ENCODE results near the gene GLE1.

GLE1 gene

GRCh38 chr9:128495296-128495695, 9.2 kb upstream of the GLE1 start:
- H3K36me3 ChIP-seq (ENCODE audit: control insufficient read depth in 1 of 2, insufficient read depth in 2 of 2, low read depth in 1 of 2, low read length in 2 of 2), result peaks cover 55 to 74% of the 10 kb centered on the region in 2 experiments
- H2BK15ac ChIP-seq (ENCODE audit: low read depth, poor library complexity, severe bottlenecking), result no peak overlapping the region
- no peak overlapping the region for H2AFZ ChIP-seq (ENCODE audit: low read depth, low read length)
- WGBS, result 97% methylated on average over 1 of the region's 1 CpG
- no peak overlapping the region for H3K18ac ChIP-seq (ENCODE audit: low read depth in 1 of 2, low read length in 2 of 2)
- peaks cover 2% of the 10 kb centered on the region for H3K79me1 ChIP-seq (replicated peaks; ENCODE audit: low read length, poor library complexity, severe bottlenecking)
- no peaks in the 10 kb centered on the region for H3K9me3 ChIP-seq (ENCODE audit: control insufficient read depth, low read length)
- H3K9ac ChIP-seq (ENCODE audit: low read length), result no peak overlapping the region
- no peak overlapping the region for H3K14ac ChIP-seq (ENCODE audit: low read length in 2 of 2)
- peaks cover 8% of the 10 kb centered on the region for H3K4me1 ChIP-seq (ENCODE audit: control insufficient read depth, insufficient read depth, low read depth, low read length)
- H2BK5ac ChIP-seq (ENCODE audit: low read depth, low read length, poor library complexity, severe bottlenecking), result no peak overlapping the region
- DNase-seq, result no peak
- H3K23ac ChIP-seq (ENCODE audit: low read length in 2 of 2), result no peak overlapping the region
- H2BK120ac ChIP-seq (ENCODE audit: low read depth, low read length), result no peak overlapping the region
- H2BK12ac ChIP-seq (ENCODE audit: low read length in 2 of 2), result no peak overlapping the region
- H4K91ac ChIP-seq (ENCODE audit: low read length), result no peak overlapping the region
- no peak overlapping the region for H3K4ac ChIP-seq (ENCODE audit: low read depth in 1 of 2, low read length in 2 of 2)
- H4K8ac ChIP-seq (ENCODE audit: low read length), result no peak overlapping the region
- H3K4me2 ChIP-seq (ENCODE audit: low read length, poor library complexity, severe bottlenecking), result no peak overlapping the region
- no peak overlapping the region for H2AK5ac ChIP-seq (ENCODE audit: low read length, severe bottlenecking)
- no peak overlapping the region for H3K27ac ChIP-seq (ENCODE audit: low read length, poor library complexity, severe bottlenecking)
- H3K27me3 ChIP-seq (ENCODE audit: control insufficient read depth in 1 of 2, insufficient read depth in 1 of 2, low read length in 2 of 2), result no peaks in the 10 kb centered on the region
- no peak overlapping the region for H3K4me3 ChIP-seq (ENCODE audit: insufficient read depth in 1 of 2, low read depth in 1 of 2, low read length in 2 of 2)

GRCh38 chr9:128495804-128496417, 8.6 kb upstream of the GLE1 start:
- no peak overlapping the region for H4K91ac ChIP-seq (ENCODE audit: low read length)
- H3K9me3 ChIP-seq (ENCODE audit: control insufficient read depth, low read length), result no peaks in the 10 kb centered on the region
- 85% methylated on average over 6 of the region's 6 CpGs for WGBS
- H2BK5ac ChIP-seq (ENCODE audit: low read depth, low read length, poor library complexity, severe bottlenecking), result no peak overlapping the region
- no peak overlapping the region for H2BK120ac ChIP-seq (ENCODE audit: low read depth, low read length)
- H2BK15ac ChIP-seq (ENCODE audit: low read depth, poor library complexity, severe bottlenecking), result no peak overlapping the region
- no peak overlapping the region for H3K23ac ChIP-seq (ENCODE audit: low read length in 2 of 2)
- DNase-seq, result no peak
- H3K4ac ChIP-seq (ENCODE audit: low read depth in 1 of 2, low read length in 2 of 2), result no peak overlapping the region
- no peak overlapping the region for H2AFZ ChIP-seq (ENCODE audit: low read depth, low read length)
- no peak overlapping the region for H3K18ac ChIP-seq (ENCODE audit: low read depth in 1 of 2, low read length in 2 of 2)
- H3K36me3 ChIP-seq (ENCODE audit: control insufficient read depth in 1 of 2, insufficient read depth in 2 of 2, low read depth in 1 of 2, low read length in 2 of 2), result peaks cover 55 to 73% of the 10 kb centered on the region in 2 experiments
- H2AK5ac ChIP-seq (ENCODE audit: low read length, severe bottlenecking), result no peak overlapping the region
- no peak overlapping the region for H3K14ac ChIP-seq (ENCODE audit: low read length in 2 of 2)
- no peak overlapping the region for H4K8ac ChIP-seq (ENCODE audit: low read length)
- H3K4me1 ChIP-seq (ENCODE audit: control insufficient read depth, insufficient read depth, low read depth, low read length), result peaks cover 8% of the 10 kb centered on the region
- H3K9ac ChIP-seq (ENCODE audit: low read length), result no peak overlapping the region
- no peak overlapping the region for H3K4me3 ChIP-seq (ENCODE audit: insufficient read depth in 1 of 2, low read depth in 1 of 2, low read length in 2 of 2)
- H3K27ac ChIP-seq (ENCODE audit: low read length, poor library complexity, severe bottlenecking), result no peak overlapping the region
- no peak overlapping the region for H2BK12ac ChIP-seq (ENCODE audit: low read length in 2 of 2)
- peaks cover 2% of the 10 kb centered on the region for H3K79me1 ChIP-seq (replicated peaks; ENCODE audit: low read length, poor library complexity, severe bottlenecking)
- no peaks in the 10 kb centered on the region for H3K27me3 ChIP-seq (ENCODE audit: control insufficient read depth in 1 of 2, insufficient read depth in 1 of 2, low read length in 2 of 2)
- no peak overlapping the region for H3K4me2 ChIP-seq (ENCODE audit: low read length, poor library complexity, severe bottlenecking)

GRCh38 chr9:128497824-128498610, 6.5 kb upstream of the GLE1 start:
- Histone ChIP-seq H3K4me2 (ENCODE audit: low read length, poor library complexity, severe bottlenecking) (no peak overlapping the region), H4K8ac (ENCODE audit: low read length) (no peak overlapping the region), H3K14ac (ENCODE audit: low read length in 2 of 2) (no peak overlapping the region), H2BK5ac (ENCODE audit: low read depth, low read length, poor library complexity, severe bottlenecking) (no peak overlapping the region), H2AFZ (ENCODE audit: low read depth, low read length) (no peak overlapping the region), H2AK5ac (ENCODE audit: low read length, severe bottlenecking) (no peak overlapping the region), H3K4me3 (ENCODE audit: insufficient read depth in 1 of 2, low read depth in 1 of 2, low read length in 2 of 2) (no peak overlapping the region), H3K18ac (ENCODE audit: low read depth in 1 of 2, low read length in 2 of 2) (no peak overlapping the region), H3K9ac (ENCODE audit: low read length) (no peak overlapping the region), H3K79me1 (replicated peaks; ENCODE audit: low read length, poor library complexity, severe bottlenecking) (peaks cover 2% of the 10 kb centered on the region), H3K4ac (ENCODE audit: low read depth in 1 of 2, low read length in 2 of 2) (no peak overlapping the region), H2BK15ac (ENCODE audit: low read depth, poor library complexity, severe bottlenecking) (no peak overlapping the region), H3K9me3 (ENCODE audit: control insufficient read depth, low read length) (no peaks in the 10 kb centered on the region), H3K36me3 (ENCODE audit: control insufficient read depth in 1 of 2, insufficient read depth in 2 of 2, low read depth in 1 of 2, low read length in 2 of 2) (peaks cover 55 to 71% of the 10 kb centered on the region in 2 experiments), H4K91ac (ENCODE audit: low read length) (no peak overlapping the region), H3K27me3 (ENCODE audit: control insufficient read depth in 1 of 2, insufficient read depth in 1 of 2, low read length in 2 of 2) (no peaks in the 10 kb centered on the region), H3K27ac (ENCODE audit: low read length, poor library complexity, severe bottlenecking) (no peak overlapping the region), H3K23ac (ENCODE audit: low read length in 2 of 2) (no peak overlapping the region), H3K4me1 (ENCODE audit: control insufficient read depth, insufficient read depth, low read depth, low read length) (peaks cover 8% of the 10 kb centered on the region), H2BK120ac (ENCODE audit: low read depth, low read length) (no peak overlapping the region), H2BK12ac (ENCODE audit: low read length in 2 of 2) (no peak overlapping the region)
- WGBS, result 98% methylated on average over 11 of the region's 11 CpGs
- DNase-seq, result no peak

- Histone ChIP-seq H3K9ac (ENCODE audit: low read length) (no peak overlapping the region), H3K4ac (ENCODE audit: low read depth in 1 of 2, low read length in 2 of 2) (no peak overlapping the region), H3K4me3 (ENCODE audit: insufficient read depth in 1 of 2, low read depth in 1 of 2, low read length in 2 of 2) (no peak overlapping the region), H3K79me1 (replicated peaks; ENCODE audit: low read length, poor library complexity, severe bottlenecking) (peaks cover 3% of the 10 kb centered on the region), H2AK5ac (ENCODE audit: low read length, severe bottlenecking) (no peak overlapping the region), H3K14ac (ENCODE audit: low read length in 2 of 2) (no peak overlapping the region), H3K4me2 (ENCODE audit: low read length, poor library complexity, severe bottlenecking) (no peak overlapping the region), H2AFZ (ENCODE audit: low read depth, low read length) (no peak overlapping the region), H4K91ac (ENCODE audit: low read length) (no peak overlapping the region), H3K9me3 (ENCODE audit: control insufficient read depth, low read length) (no peaks in the 10 kb centered on the region), H2BK12ac (ENCODE audit: low read length in 2 of 2) (no peak overlapping the region), H3K18ac (ENCODE audit: low read depth in 1 of 2, low read length in 2 of 2) (no peak overlapping the region), H3K23ac (ENCODE audit: low read length in 2 of 2) (no peak overlapping the region), H3K27me3 (ENCODE audit: control insufficient read depth in 1 of 2, insufficient read depth in 1 of 2, low read length in 2 of 2) (no peaks in the 10 kb centered on the region), H3K27ac (ENCODE audit: low read length, poor library complexity, severe bottlenecking) (no peak overlapping the region), H3K36me3 (ENCODE audit: control insufficient read depth in 1 of 2, insufficient read depth in 2 of 2, low read depth in 1 of 2, low read length in 2 of 2) (peaks cover 53 to 65% of the 10 kb centered on the region in 2 experiments), H2BK120ac (ENCODE audit: low read depth, low read length) (no peak overlapping the region), H2BK15ac (ENCODE audit: low read depth, poor library complexity, severe bottlenecking) (no peak overlapping the region), H2BK5ac (ENCODE audit: low read depth, low read length, poor library complexity, severe bottlenecking) (no peak overlapping the region), H4K8ac (ENCODE audit: low read length) (no peak overlapping the region), H3K4me1 (ENCODE audit: control insufficient read depth, insufficient read depth, low read depth, low read length) (peaks cover 10% of the 10 kb centered on the region)
- 97% methylated on average over 9 of the region's 9 CpGs for WGBS
- DNase-seq, result no peak
Measured at GRCh38 chr9:128498911-128499310, 5.6 kb upstream of the GLE1 start.

Measured in mesenchymal stem cell (in vitro differentiated cells and primary cell).